ENCODE measurements around the gene DARS2. TPM values are rescaled to one million over a fixed set of nuclear protein-coding genes. Genes with fewer than 3 reads are reported as not detected.

DARS2 gene
- total RNA-seq, 1 experiment from 2014 or later = 25.6 TPM

- peaks cover 3 to 4% of the 10 kb centered on the region in 2 experiments; a peak in 2 of 4 replicates for H3K36me3 ChIP-seq (ENCODE audit: control insufficient read depth in 1 of 2, insufficient read depth in 2 of 2, low read length in 2 of 2)
These were observed 6.0 kb upstream of the DARS2 start for GRCh38 chr1:173818459-173818858.

More at GRCh38 chr1:173818459-173818858, 6.0 kb upstream of the DARS2 start:
- H3K4me1 ChIP-seq (ENCODE audit: control insufficient read depth in 1 of 2, insufficient read depth in 2 of 2, low read length in 2 of 2) = peaks cover 2 to 6% of the 10 kb centered on the region in 2 experiments; a peak in 2 of 4 replicates
- H3K9me2 ChIP-seq (ENCODE audit: insufficient read depth) = no peaks in the 10 kb centered on the region
- H3K4me2 ChIP-seq (ENCODE audit: low read length) = no peak overlapping the region
- no peak overlapping the region for H3K9ac ChIP-seq (ENCODE audit: low read length)
- ChIA-PET POLR2A (no interaction called here), RAD21 (ENCODE audit: low non-redundant PET in 1 of 2, low total read pairs in 2 of 2, uncharacterized antibody in 2 of 2, unreplicated experiment in 2 of 2) (no interaction called here), CTCF (no interaction called here)
- DNase-seq (ENCODE audit: low read depth, low spot score) = no peak
- H3K9me3 ChIP-seq (ENCODE audit: control insufficient read depth in 1 of 2, insufficient read depth in 1 of 2, low read depth in 1 of 2, low read length in 2 of 2) = no peaks in the 10 kb centered on the region
- no peak overlapping the region for H2AFZ ChIP-seq (ENCODE audit: low read depth, low read length, poor library complexity, severe bottlenecking)
- H3K27ac ChIP-seq (ENCODE audit: low read depth, low read length) = no peak overlapping the region
- intact Hi-C loops (cut with micrococcal nuclease) = no loop called here
- no peaks in the 10 kb centered on the region for H3K27me3 ChIP-seq (ENCODE audit: insufficient read depth, low read length)
- no peaks in the 10 kb centered on the region for H4K20me1 ChIP-seq (ENCODE audit: insufficient read depth)
- peaks cover 68% of the 10 kb centered on the region for H3K79me2 ChIP-seq (ENCODE audit: insufficient read depth, low read length)
- TF ChIP-seq ZFX (IDR thresholded peaks at IDR 0.05) (no peak), ZNF274 (IDR thresholded peaks at IDR 0.05; ENCODE audit: low read depth, low read length) (no peak), EGR1 (IDR thresholded peaks at IDR 0.05; ENCODE audit: low read depth) (no peak), EZH2 (IDR thresholded peaks at IDR 0.05) (no peak), SP1 (IDR thresholded peaks at IDR 0.05; ENCODE audit: low read depth) (no peak), MAX (IDR thresholded peaks at IDR 0.05) (no peak), YY1 (IDR thresholded peaks at IDR 0.05; ENCODE audit: extremely low read depth, insufficient replicate concordance, low read depth, low read length) (no peak), SIN3A (IDR thresholded peaks at IDR 0.05; ENCODE audit: low read depth) (no peak), ELF1 (IDR thresholded peaks at IDR 0.05; ENCODE audit: borderline replicate concordance, low read depth) (no peak), RAD21 (IDR thresholded peaks at IDR 0.05; ENCODE audit: low read depth) (no peak), ZBTB33 (IDR thresholded peaks at IDR 0.05; ENCODE audit: extremely low read depth, insufficient replicate concordance, low read length) (no peak), CEBPB (IDR thresholded peaks at IDR 0.05; ENCODE audit: low read depth) (no peak), TCF7L2 (IDR thresholded peaks at IDR 0.05; ENCODE audit: borderline replicate concordance, extremely low read depth, insufficient read depth, insufficient read length) (no peak), EZH2phosphoT487 (IDR thresholded peaks at IDR 0.05; ENCODE audit: borderline replicate concordance) (no peak), SRF (IDR thresholded peaks at IDR 0.05; ENCODE audit: low read depth) (no peak), CBX3 (IDR thresholded peaks at IDR 0.05; ENCODE audit: low read depth) (no peak), CTCF (IDR thresholded peaks at IDR 0.05 in 2 of 3, conservative IDR thresholded peaks at IDR 0.05 in 1 of 3; ENCODE audit: borderline replicate concordance in 1 of 3, insufficient read depth in 1 of 3, low read depth in 2 of 3, low read length in 2 of 3) (no peak), REST (IDR thresholded peaks at IDR 0.05; ENCODE audit: low read depth) (no peak), POLR2A (IDR thresholded peaks at IDR 0.05; ENCODE audit: borderline replicate concordance, extremely low read depth, insufficient read depth, insufficient read length) (no peak), JUND (IDR thresholded peaks at IDR 0.05) (no peak)
- BruUV-seq (replicated peaks) = no TSS peak
- no peak overlapping the region for H3K4me3 ChIP-seq (replicated peaks in 1 of 2; ENCODE audit: low read depth in 1 of 2, low read length in 2 of 2)
- no peak for ATAC-seq

All from HCT116 (cell line).